Testis (tissue), 2 donors: ENCODE data around the gene NPTN.

ENCODE experiments used
- CTCF ChIP-seq, 3 experiments: fragments of 450-650 bp in 2 of 3; fragments of 200-600 bp in 1 of 3; sonication (generic) in 1 of 3; IDR thresholded peaks; one replicate each; pipeline ENCODE4 v1.5.1; 2016 to 2019; ENCODE audit warnings: antibody characterized with exemption in 3 of 3, mild to moderate bottlenecking in 2 of 3, moderate library complexity in 1 of 3
- POLR2A ChIP-seq: fragments of 450-650 bp; IDR thresholded peaks from one replicate; pipeline ENCODE4 v1.6.1; 2017; ENCODE audit warnings: antibody characterized with exemption, mild to moderate bottlenecking, moderate library complexity

- TF ChIP-seq CTCF (IDR thresholded peaks at IDR 0.05) (no peak), POLR2A (no peak)
These were observed 4.0 kb downstream of the NPTN start for GRCh38 chr15:73628976-73629797.
